Cerebellar nuclear complex (tissue), 1 donor: ENCODE measurements around the gene KCNH3.
"Not testable (repeated sequence)": the region's sequence is repeated elsewhere in the genome, so short reads cannot be mapped to it uniquely, and the experiment has no call there.

Experiments used
- DNase-seq, 2 experiments: peaks; one replicate each; lab custom pipeline; 2025; lab: John Stamatoyannopoulos, UW

Gene KCNH3

DNA sequence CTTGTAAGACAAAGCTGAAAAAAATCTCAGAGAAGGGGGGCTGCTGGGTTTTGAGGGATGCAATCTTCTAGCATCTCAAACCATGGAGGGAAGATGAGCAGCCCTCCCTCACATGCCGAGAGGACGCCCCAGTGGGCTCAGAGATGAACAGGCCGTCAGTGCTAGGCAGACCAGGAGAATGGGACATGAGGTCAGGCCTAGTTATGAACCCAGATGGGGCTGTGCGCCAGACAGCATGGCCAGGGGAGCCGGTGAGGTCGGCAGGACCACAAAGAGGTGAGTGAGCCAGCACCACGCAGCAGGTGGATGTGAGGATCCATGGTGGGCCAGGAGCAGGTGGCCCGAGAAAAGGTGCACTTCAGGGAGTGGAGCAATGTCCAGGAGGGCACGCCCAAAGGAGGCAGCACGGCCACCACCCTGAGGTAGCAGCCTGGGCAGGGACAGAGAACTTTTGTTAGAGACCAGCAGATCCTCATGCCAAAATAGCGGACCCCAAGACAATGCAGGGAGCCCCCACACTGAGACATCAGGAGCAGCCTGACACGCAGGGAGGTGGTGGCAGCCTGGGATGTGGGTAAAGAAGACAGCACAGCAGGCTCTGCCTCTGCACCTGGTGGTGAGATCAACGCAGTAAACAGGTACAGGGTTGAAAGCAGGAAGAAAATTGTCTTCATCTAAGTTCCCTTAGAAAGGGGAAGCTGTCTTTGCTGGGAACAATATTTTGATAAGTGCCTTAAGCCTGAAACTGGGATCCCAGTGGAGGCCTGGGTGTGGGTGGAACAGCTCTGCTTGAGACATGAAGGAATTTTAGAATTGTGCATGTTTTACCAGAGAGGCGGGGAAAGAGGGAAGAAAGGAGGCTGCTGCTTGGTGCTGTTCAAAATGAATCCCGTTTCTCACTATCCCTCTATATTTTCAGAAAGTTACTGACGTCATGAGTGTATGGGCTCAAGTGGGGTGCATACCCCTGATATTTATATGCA is 46.9 kb downstream of the KCNH3 start:
- no peak for DNase-seq

DNA sequence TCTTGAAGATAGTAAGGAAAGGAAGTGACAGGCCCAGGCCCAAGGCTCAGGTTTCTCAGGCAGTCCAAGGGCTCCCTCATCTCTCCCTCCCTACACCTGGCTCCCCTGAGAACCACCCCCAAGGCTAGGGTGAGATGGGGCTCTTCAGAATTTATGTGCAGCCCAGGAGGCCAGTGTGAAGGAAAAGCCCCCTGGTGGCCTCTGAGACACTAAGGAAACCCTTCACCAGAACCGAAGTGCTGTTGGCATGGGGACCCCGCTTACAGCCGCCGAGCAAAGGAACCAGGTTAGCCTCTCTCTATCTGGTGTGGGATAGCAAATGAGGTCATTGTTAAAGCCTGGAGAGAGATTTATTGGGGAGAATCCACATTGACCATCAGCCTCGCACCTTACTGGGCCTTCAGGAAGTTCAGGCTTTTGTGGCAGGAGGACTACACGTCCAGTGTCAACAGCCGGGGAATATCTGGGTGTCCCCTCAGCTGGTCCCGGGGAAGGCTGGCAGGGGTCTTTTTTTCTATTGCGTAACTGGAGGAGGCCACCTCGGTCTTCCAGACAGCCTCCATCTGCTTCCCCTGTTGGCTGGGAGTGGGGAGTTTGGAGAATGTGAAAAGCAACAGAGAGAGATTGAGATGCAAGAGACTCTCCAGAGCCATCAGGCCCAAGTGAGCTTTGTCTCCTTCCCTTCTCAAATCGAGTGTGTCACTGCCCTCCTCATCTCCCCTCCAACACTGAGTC is 48.5 kb downstream of the KCNH3 start:
- no peak for DNase-seq

DNA sequence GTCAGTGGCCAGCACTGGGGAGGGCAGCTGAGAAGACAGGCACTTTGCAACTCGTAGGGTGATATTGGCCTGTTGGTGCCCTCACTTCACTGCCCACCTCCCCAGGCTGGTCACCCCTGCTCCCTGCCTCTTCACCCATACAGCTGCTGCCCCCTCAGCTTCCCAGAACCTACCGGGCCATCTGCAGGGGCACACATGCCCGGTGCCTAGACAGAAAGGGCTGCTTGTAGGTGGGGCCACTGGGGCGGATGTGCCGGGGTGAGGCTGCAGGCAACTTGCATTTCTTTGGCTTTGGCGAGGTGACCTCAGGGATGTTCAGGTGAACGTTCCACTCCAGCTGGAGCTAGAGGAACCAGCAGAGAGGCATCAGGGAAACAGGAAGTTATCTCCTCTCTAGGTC is 49.5 kb downstream of the KCNH3 start:
- no peak for DNase-seq

DNA sequence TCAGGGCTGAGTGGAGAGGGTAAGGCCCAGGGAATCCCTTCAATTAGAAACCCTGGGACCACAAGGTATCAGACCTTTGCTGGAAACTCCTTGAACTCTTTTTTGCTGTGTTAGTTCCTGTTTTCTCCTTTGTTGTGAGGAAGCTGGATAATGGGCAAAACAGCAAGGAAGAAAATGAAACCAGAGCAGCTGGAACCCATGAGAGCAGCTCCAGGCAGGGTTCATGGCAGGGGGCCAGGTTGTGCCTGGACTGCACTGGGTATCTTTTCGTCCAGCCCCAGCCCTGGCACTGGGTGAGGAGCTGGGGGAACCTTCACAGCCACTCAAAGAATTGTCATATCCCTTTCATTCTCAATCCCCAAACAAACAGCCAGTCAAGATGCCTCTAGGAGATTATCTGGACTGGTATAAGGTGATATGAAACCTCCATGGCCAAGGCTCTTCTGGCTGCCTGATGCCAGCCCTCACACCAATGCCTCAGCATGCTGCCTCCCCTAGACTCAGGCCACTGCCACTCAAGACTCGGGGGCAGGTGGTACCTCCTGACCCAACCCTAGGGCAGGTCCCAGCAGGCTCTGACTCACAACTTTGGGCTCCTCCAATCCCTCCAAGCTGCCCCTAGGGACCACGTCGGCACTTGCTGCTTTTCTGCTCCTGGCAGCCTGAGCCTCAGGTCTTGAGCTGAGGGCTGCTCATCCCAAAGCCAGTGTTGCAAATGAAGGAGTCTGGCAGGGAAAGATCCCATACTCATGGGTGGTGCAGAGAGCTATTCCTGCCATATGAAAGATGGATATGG is 50.1 kb downstream of the KCNH3 start:
- DNase-seq: no peak

DNA sequence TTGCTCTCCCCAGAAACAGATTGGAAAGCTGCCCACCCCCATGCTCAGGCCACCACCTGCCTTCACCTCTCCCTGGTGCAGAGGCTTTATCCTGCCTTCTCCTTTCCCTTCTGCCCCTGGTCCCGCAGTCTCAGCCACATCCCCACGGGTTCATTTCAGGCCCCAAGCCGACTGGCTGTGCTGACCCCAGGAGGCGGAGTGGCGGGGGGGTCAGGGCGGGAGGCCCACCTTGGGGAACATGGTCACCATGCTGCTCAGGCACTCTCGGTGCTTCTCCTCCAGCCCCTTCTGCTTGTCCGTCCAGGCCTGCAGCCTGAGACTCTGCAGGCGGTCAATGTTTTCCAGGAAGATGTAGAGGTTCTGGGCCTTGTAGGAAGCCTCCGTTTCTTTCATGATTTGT is 59.7 kb downstream of the KCNH3 start:
- no peak for DNase-seq

DNA sequence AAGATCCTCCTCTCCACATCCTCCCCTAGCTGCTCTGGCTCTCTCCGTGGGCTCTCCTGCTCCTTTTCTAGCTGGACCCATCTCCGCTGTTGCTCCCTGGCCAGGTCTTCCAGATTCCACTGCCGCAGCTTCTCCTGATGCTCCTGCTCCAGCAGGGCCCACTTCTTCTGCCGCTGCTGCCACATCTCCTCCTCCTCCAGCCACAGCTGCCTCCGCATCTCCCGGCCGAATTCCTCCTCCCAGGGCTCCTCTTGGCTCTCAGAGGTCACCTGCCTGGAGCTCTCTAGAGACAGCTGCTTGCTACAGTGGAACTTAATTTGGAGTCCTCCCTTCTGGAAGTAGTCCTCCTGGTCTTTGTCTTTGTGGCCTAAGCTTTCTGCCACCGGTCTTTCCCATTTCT is 61.1 kb downstream of the KCNH3 start:
- DNase-seq: no peak

DNA sequence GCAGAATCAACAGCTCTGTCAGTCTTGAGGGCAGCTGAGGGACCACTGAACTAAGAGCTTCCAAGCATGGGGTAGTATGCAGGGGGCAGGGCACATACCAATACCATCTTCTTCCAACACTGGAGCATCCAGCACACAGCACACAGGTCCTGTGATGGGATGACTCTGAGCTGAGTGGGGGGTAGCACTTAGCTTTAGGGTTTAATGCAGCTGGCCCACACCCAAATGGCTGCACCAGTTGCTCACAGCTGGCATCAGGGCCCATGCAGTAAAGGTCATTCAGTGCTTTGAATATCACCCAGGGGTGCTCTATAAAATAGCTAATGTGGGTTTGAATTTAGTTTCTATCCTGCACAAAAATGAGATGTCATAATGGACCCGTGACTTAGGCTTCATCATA is 64.9 kb downstream of the KCNH3 start:
- no peak for DNase-seq

DNA sequence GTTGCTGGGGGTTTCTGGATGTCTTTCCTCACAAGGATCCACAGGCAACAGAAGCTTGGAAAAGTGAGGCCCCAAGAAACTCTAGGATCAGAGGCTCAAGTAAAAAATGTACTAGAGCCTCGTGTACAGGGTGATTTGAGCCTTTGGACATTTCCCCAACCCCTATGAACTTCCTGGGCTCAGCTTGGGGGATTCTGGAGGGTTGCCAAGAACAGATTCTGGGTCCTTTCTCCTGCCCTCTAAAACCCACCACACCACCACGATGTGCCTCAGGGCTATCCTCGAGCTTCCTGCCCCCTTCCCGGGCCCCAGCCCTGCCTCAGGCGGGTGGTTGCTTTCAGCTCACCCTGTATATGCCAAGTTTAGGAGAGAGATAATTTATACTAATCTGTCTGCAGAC is 66.0 kb downstream of the KCNH3 start:
- DNase-seq: no peak

DNA sequence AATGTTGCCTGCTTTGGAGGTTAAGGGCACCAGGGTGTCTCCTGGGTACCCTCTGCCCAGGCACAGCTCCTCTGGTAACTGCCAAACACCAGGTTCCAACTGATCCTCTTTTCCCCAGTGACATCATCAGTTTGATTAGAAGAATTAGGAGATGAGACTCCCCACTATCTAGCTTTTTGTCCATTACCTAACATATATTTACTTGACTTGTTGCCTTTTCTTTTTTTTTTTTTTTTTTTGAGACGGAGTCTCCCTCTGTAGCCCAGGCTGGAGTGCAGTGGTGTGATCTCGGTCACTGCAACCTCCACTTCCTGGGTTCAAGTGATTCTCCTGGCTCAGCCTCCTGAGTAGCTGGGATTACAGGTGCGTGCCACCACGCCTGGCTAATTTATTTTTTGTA is 66.7 kb downstream of the KCNH3 start, which contains the start of gene FAM186B:
Gene FAM186B (minus strand): TSS at position 101 of the 400 bp plus-strand sequence. CDS start 162 bp downstream, outside the sequence.
- not testable (repeated sequence) for DNase-seq
